DMS53 treated with DMSO at 0.1 percent for 48 hours (cell line): ENCODE results near the gene CHN1.

Experiments used
- DNase-seq: peaks from one replicate; lab custom pipeline; 2025; ENCODE audit not compliant: unreplicated experiment; lab: John Stamatoyannopoulos, UW

Gene CHN1

GRCh38 chr2:174929786-174930185 lies 75.4 kb downstream of the CHN1 start:
- no peak for DNase-seq

- no peak for DNase-seq
Measured at GRCh38 chr2:174925046-174925784, 80.0 kb downstream of the CHN1 start.

GRCh38 chr2:174924061-174924693 lies 81.0 kb downstream of the CHN1 start:
- no peak for DNase-seq

GRCh38 chr2:174919947-174920595 lies 85.1 kb downstream of the CHN1 start:
- DNase-seq, result no peak

- DNase-seq, result no peak
Measured at GRCh38 chr2:174918886-174919526, 86.2 kb downstream of the CHN1 start.

- no peak for DNase-seq
Measured at GRCh38 chr2:174916270-174916930, 88.8 kb downstream of the CHN1 start.

GRCh38 chr2:174914853-174915760 lies 90.1 kb downstream of the CHN1 start:
- no peak for DNase-seq

- DNase-seq, result no peak
Measured at GRCh38 chr2:174908284-174908683, 96.9 kb downstream of the CHN1 start.

- no peak for DNase-seq
Measured at GRCh38 chr2:174903264-174903556, 102.0 kb downstream of the CHN1 start.

- DNase-seq, result no peak
Measured at GRCh38 chr2:174902506-174903263, 102.5 kb downstream of the CHN1 start.

GRCh38 chr2:174901075-174901474 lies 104.1 kb downstream of the CHN1 start:
- DNase-seq, result no peak

GRCh38 chr2:174897286-174897685 lies 107.9 kb downstream of the CHN1 start:
- DNase-seq, result no peak

GRCh38 chr2:174893018-174893417 lies 112.2 kb downstream of the CHN1 start:
- DNase-seq, result no peak

GRCh38 chr2:174892546-174892945 lies 112.6 kb downstream of the CHN1 start:
- DNase-seq, result no peak

GRCh38 chr2:174888646-174889271 lies 116.4 kb downstream of the CHN1 start:
- DNase-seq, result no peak

GRCh38 chr2:174888146-174888545 lies 117.0 kb downstream of the CHN1 start:
- no peak for DNase-seq

GRCh38 chr2:174882416-174882815 lies 122.8 kb downstream of the CHN1 start:
- DNase-seq, result no peak

- no peak for DNase-seq
Measured at GRCh38 chr2:174881678-174882077, 123.5 kb downstream of the CHN1 start.

GRCh38 chr2:174878537-174879147 lies 126.5 kb downstream of the CHN1 start:
- DNase-seq, result no peak
